GOT3 (cell line): ENCODE measurements around the gene BRMS1.
"Not testable (repeated sequence)": the region's sequence is repeated elsewhere in the genome, so short reads cannot be mapped to it uniquely, and the experiment has no call there.

Experiments
- DNase-seq: peaks from one replicate; lab custom pipeline; 2025; ENCODE audit warnings: mixed read lengths; lab: John Stamatoyannopoulos, UW

BRMS1 gene

GRCh38 chr11:66363187-66363601 is 18.3 kb upstream of the BRMS1 start:
- no peak for DNase-seq

GRCh38 chr11:66362481-66363147 is 17.7 kb upstream of the BRMS1 start:
- no peak for DNase-seq

- DNase-seq = no peak
These were observed 16.6 kb upstream of the BRMS1 start for GRCh38 chr11:66361502-66361941.

- no peak for DNase-seq
These were observed 15.6 kb upstream of the BRMS1 start for GRCh38 chr11:66360406-66361073.

GRCh38 chr11:66359662-66360087 is 14.8 kb upstream of the BRMS1 start:
- no peak for DNase-seq

GRCh38 chr11:66350560-66351235 is 5.8 kb upstream of the BRMS1 start:
- DNase-seq = not testable (repeated sequence)

GRCh38 chr11:66349084-66349386 is 4.1 kb upstream of the BRMS1 start:
- DNase-seq = no peak

GRCh38 chr11:66347425-66348276 is 2.7 kb upstream of the BRMS1 start, which contains the start of gene B4GAT1:
Gene B4GAT1 (minus strand): TSS chr11:66347629. CDS start chr11:66347545, 84 bp downstream.
- DNase-seq = peak; percentile 71

- no peak for DNase-seq
These were observed 1.8 kb upstream of the BRMS1 start for GRCh38 chr11:66346476-66347424.

GRCh38 chr11:66345316-66345649 is 379 bp upstream of the BRMS1 start:
- DNase-seq = no peak

GRCh38 chr11:66343176-66343575 is 1.7 kb downstream of the BRMS1 start:
- no peak for DNase-seq

- no peak for DNase-seq
These were observed 3.3 kb downstream of the BRMS1 start for GRCh38 chr11:66341502-66342126.

- no peak for DNase-seq
These were observed 4.1 kb downstream of the BRMS1 start for GRCh38 chr11:66340596-66341501.

- no peak for DNase-seq
These were observed 5.0 kb downstream of the BRMS1 start for GRCh38 chr11:66339686-66340483.

GRCh38 chr11:66339162-66339675 is 5.7 kb downstream of the BRMS1 start:
- DNase-seq = no peak

GRCh38 chr11:66338276-66339161 is 6.4 kb downstream of the BRMS1 start:
- no peak for DNase-seq

GRCh38 chr11:66337103-66337899 is 7.6 kb downstream of the BRMS1 start:
- no peak for DNase-seq
